SK-N-SH (cell line): ENCODE data around the gene SETSIP. TPM values are rescaled to one million over a fixed set of nuclear protein-coding genes. Genes with fewer than 3 reads are reported as not detected.

Experiments
- CTCF ChIA-PET: fragments of 300-600, 350-600 bp; formaldehyde crosslinking; extraction: SDS; loops from one replicate; lab custom pipeline; 2021; lab: Yijun Ruan, JAX
- POLR2A ChIA-PET: fragments of 350-600 bp; sonication (Branson Sonifier 250); formaldehyde crosslinking; extraction: SDS; loops from one replicate; lab custom pipeline; 2020; ENCODE audit warnings: antibody characterized with exemption, inconsistent platforms; lab: Yijun Ruan, JAX
- DNase-seq: peaks from one replicate; pipeline ENCODE4 v3.0.0; 2012
- H2AFZ ChIP-seq: fragments of 200-600 bp; sonication (generic); 2 replicates; pipeline ENCODE4 v1.8.1; 2016; ENCODE audit warnings: antibody characterized with exemption, mild to moderate bottlenecking, low read depth
- H3F3A ChIP-seq: fragments of 200-600 bp; sonication (generic); replicated peaks from 2 replicates; pipeline ENCODE3; 2016; ENCODE audit warnings: antibody characterized with exemption, mild to moderate bottlenecking; ENCODE audit not compliant: insufficient read depth
- H3K27ac ChIP-seq, 2 experiments: fragments of 200-500 bp in 1 of 2; fragments of 200-600 bp in 1 of 2; sonication (Bioruptor generic) in 1 of 2; sonication (generic), shearing (Covaris generic) in 1 of 2; 2 replicates each; pipeline versions ENCODE4 v1.5.1 to v1.6.1; 2014 to 2016; ENCODE audit warnings: low read depth in 2 of 2, inconsistent platforms in 1 of 2, low read length in 1 of 2, mild to moderate bottlenecking in 1 of 2, mixed read lengths in 1 of 2
- H3K27me3 ChIP-seq: fragments of 200-600 bp; sonication (generic), shearing (Covaris generic); 2 replicates; pipeline ENCODE4 v1.6.1; 2016; ENCODE audit warnings: mixed run types; ENCODE audit not compliant: insufficient read depth
- H3K36me3 ChIP-seq, 2 experiments: fragments of 200-500 bp in 1 of 2; fragments of 200-600 bp in 1 of 2; sonication (Bioruptor generic) in 1 of 2; sonication (generic) in 1 of 2; replicated peaks in 1 of 2; 2 replicates each; pipeline versions ENCODE3 to v1.5.1; 2014 to 2016; ENCODE audit warnings: low read length in 1 of 2, mild to moderate bottlenecking in 1 of 2; ENCODE audit not compliant: insufficient read depth in 2 of 2, control insufficient read depth in 1 of 2
- H3K4me1 ChIP-seq, 2 experiments: fragments of 200-500 bp in 1 of 2; fragments of 200-600 bp in 1 of 2; sonication (Bioruptor generic) in 1 of 2; sonication (generic), shearing (Covaris generic) in 1 of 2; 2 replicates each; pipeline versions ENCODE4 v1.5.1 to v1.6.1; 2014 to 2016; ENCODE audit warnings: low read depth in 1 of 2, low read length in 1 of 2, mixed run types in 1 of 2; ENCODE audit not compliant: insufficient read depth in 2 of 2, control insufficient read depth in 1 of 2
- H3K4me2 ChIP-seq: fragments of 200-600 bp; sonication (generic), shearing (Covaris generic); 2 replicates; pipeline ENCODE4 v1.6.1; 2017; ENCODE audit warnings: mixed run types
- H3K4me3 ChIP-seq, 2 experiments: fragments of 200-500 bp in 1 of 2; fragments of 200-600 bp in 1 of 2; sonication (Bioruptor generic) in 1 of 2; sonication (generic), shearing (Covaris generic) in 1 of 2; 2 replicates each; pipeline versions ENCODE4 v1.5.1 to v1.8.1; 2014 to 2016; ENCODE audit warnings: low read depth in 2 of 2, inconsistent platforms in 1 of 2, low read length in 1 of 2, mild to moderate bottlenecking in 1 of 2, mixed read lengths in 1 of 2, moderate library complexity in 1 of 2
- H3K79me2 ChIP-seq: fragments of 200-600 bp; sonication (generic); 2 replicates; pipeline ENCODE4 v1.8.1; 2017; ENCODE audit warnings: mild to moderate bottlenecking; ENCODE audit not compliant: insufficient read depth
- H3K9ac ChIP-seq: fragments of 200-600 bp; sonication (generic); 2 replicates; pipeline ENCODE4 v1.6.1; 2017; ENCODE audit warnings: mixed run types
- H3K9me2 ChIP-seq: fragments of 200-600 bp; sonication (generic); 2 replicates; pipeline ENCODE4 v1.6.1; 2017; ENCODE audit warnings: mixed run types
- H3K9me3 ChIP-seq: fragments of 200-600 bp; sonication (generic); 2 replicates; pipeline ENCODE4 v1.6.1; 2017; ENCODE audit warnings: mixed run types, mild to moderate bottlenecking, moderate library complexity
- H4K20me1 ChIP-seq: fragments of 200-600 bp; sonication (generic); 2 replicates; pipeline ENCODE4 v1.6.1; 2017; ENCODE audit warnings: mild to moderate bottlenecking, mixed run types; ENCODE audit not compliant: insufficient read depth
- CTCF ChIP-seq: fragments of 200-600 bp; sonication (generic); IDR thresholded peaks from 2 replicates; pipeline ENCODE4 v1.6.1; 2017; ENCODE audit warnings: antibody characterized with exemption, mild to moderate bottlenecking, moderate library complexity
- EP300 ChIP-seq, 2 experiments: IDR thresholded peaks; 2 replicates each; pipeline versions ENCODE4 v1.4.0 to v1.6.1; 2012; ENCODE audit warnings: borderline replicate concordance in 1 of 2, low read depth in 1 of 2, low read length in 1 of 2
- EZH2phosphoT487 ChIP-seq: fragments of 200-600 bp; sonication (generic); IDR thresholded peaks from 2 replicates; pipeline ENCODE4 v1.6.1; 2017; ENCODE audit warnings: low read depth, mixed run types, mild to moderate bottlenecking, antibody characterized with exemption, moderate library complexity, borderline replicate concordance
- FOSL2 ChIP-seq: IDR thresholded peaks from 2 replicates; pipeline ENCODE4 v1.4.0; 2012; ENCODE audit warnings: low read depth, mild to moderate bottlenecking, moderate library complexity, borderline replicate concordance
- FOXJ3 ChIP-seq: sonication (generic); formaldehyde crosslinking; IDR thresholded peaks from 2 replicates; pipeline ENCODE4 v1.5.1; 2020; ENCODE audit warnings: mild to moderate bottlenecking, missing genetic modification reagents
- MAX ChIP-seq: IDR thresholded peaks from 2 replicates; pipeline ENCODE4 v1.4.0; 2012; ENCODE audit warnings: low read depth
- NFIC ChIP-seq: IDR thresholded peaks from 2 replicates; pipeline ENCODE4 v1.4.0; 2012; ENCODE audit warnings: borderline replicate concordance
- NRF1 ChIP-seq: IDR thresholded peaks from 2 replicates; pipeline ENCODE4 v1.6.1; 2012; ENCODE audit warnings: low read depth, mild to moderate bottlenecking, low read length
- RAD21 ChIP-seq: IDR thresholded peaks from 2 replicates; pipeline ENCODE4 v1.6.1; 2012; ENCODE audit warnings: mild to moderate bottlenecking, low read length
- RCOR1 ChIP-seq: fragments of 150-350 bp; IDR thresholded peaks from 2 replicates; pipeline ENCODE4 v1.6.1; 2017; ENCODE audit warnings: antibody characterized with exemption, low read length
- USF1 ChIP-seq: IDR thresholded peaks from 2 replicates; pipeline ENCODE4 v1.4.0; 2012; ENCODE audit warnings: low read depth, borderline replicate concordance
- WGBS: methylation state at CpG from one replicate; pipeline ENCODE4 v1.1.6; 2017; ENCODE audit warnings: low lambda C conversion rate; 5-methylcytosine and 5-hydroxymethylcytosine counted together
- polyA plus RNA-seq, 3 experiments: library from polyadenylated mRNA; depleted of rRNA; stranded (reverse); fragments of >200 nt; gene quantifications; 2 replicates each; pipeline ENCODE4 v1.2.3, GENCODE V29; 2012
- TF ChIP-seq, protein P1 (sequence below): fragments of 150-350 bp; IDR thresholded peaks from 2 replicates; pipeline ENCODE4 v1.6.1; 2016; ENCODE audit warnings: mild to moderate bottlenecking, low read depth, low read length

Gene SETSIP
- polyA plus RNA-seq, 1 of the 3 experiments (the other 2 are of a cell fraction), result not detected

- TF ChIP-seq EP300 (IDR thresholded peaks at IDR 0.05; ENCODE audit: borderline replicate concordance in 1 of 2, low read depth in 1 of 2, low read length in 1 of 2), result no peak
- TF ChIP-seq CTCF, result no peak
- TF ChIP-seq, all 33 proteins: peak for 0
Measured at GRCh38 chr1:92038695-92039346, 36.4 kb downstream of the SETSIP start (continued).

DNA sequence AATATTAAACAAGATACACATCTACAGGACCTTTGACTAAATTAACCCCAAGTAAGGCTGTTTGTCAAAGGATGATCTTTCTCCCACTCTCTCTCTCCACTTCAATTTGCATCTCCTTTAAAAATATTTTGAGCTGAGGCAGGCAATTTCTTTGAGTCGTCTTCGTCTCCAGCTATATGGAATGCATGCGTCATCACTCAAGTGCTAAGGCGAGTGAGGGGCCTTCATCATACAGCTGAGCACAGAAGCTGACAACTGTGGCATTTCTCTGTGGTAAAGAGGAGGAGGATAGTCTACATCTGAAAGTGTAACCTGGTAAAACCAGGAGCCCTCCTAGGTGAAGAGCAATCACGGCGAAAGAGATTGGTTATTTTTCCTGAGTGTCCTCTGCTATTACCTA lies 37.8 kb downstream of the SETSIP start:
- H3K4me2 ChIP-seq, result no peak overlapping the region
- H3F3A ChIP-seq, result no peaks in the 10 kb centered on the region
- H3K9ac ChIP-seq, result no peak overlapping the region
- ChIA-PET POLR2A (no interaction called here), CTCF (interaction anchor here (1.5 to 1.7 kb wide), 2 partner anchors 35 to 254 kb away, joined by 4 to 5 read pairs; no protein-coding TSS in a partner anchor)
- no peaks in the 10 kb centered on the region for H3K4me1 ChIP-seq
- no peak overlapping the region for H3K27ac ChIP-seq
- no peaks in the 10 kb centered on the region for H3K9me3 ChIP-seq
- TF ChIP-seq RAD21 (no peak), FOSL2 (no peak), USF1 (no peak), NRF1 (no peak), EZH2phosphoT487 (no peak), RCOR1 (no peak), FOXJ3 (no peak), NFIC (no peak), MAX (no peak)
- TF ChIP-seq, protein P1, sequence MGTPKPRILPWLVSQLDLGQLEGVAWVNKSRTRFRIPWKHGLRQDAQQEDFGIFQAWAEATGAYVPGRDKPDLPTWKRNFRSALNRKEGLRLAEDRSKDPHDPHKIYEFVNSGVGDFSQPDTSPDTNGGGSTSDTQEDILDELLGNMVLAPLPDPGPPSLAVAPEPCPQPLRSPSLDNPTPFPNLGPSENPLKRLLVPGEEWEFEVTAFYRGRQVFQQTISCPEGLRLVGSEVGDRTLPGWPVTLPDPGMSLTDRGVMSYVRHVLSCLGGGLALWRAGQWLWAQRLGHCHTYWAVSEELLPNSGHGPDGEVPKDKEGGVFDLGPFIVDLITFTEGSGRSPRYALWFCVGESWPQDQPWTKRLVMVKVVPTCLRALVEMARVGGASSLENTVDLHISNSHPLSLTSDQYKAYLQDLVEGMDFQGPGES, result no peak
- peaks cover 5% of the 10 kb centered on the region; the same call in 1 of the 2 replicates for H3K27me3 ChIP-seq
- WGBS, result 71% methylated on average over 6 of the region's 6 CpGs
- DNase-seq, result no peak
- H3K36me3 ChIP-seq, result no peaks in the 10 kb centered on the region
- H2AFZ ChIP-seq, result no peak overlapping the region
- H3K9me2 ChIP-seq, result no peaks in the 10 kb centered on the region
- no peaks in the 10 kb centered on the region for H3K79me2 ChIP-seq
- H4K20me1 ChIP-seq, result no peaks in the 10 kb centered on the region
- no peak overlapping the region for H3K4me3 ChIP-seq
